Adrenal gland (tissue), 5 donors: ENCODE results near the gene TBC1D1.

Experiments
- CTCF ChIP-seq, 6 experiments: fragments of 450-650 bp in 4 of 6; fragments of 200-600 bp in 2 of 6; sonication (generic) in 1 of 6; IDR thresholded peaks; 1 replicate in 5 of 6; 2 replicates in 1 of 6; pipeline versions ENCODE4 v1.5.1 to v1.8.0; 2016 to 2021; ENCODE audit warnings: antibody characterized with exemption in 6 of 6, mild to moderate bottlenecking in 2 of 6, moderate library complexity in 1 of 6
- POLR2A ChIP-seq, 2 donors: fragments of 450-650 bp; IDR thresholded peaks; one replicate each; pipeline ENCODE4 v1.6.1; 2017; ENCODE audit warnings: antibody characterized with exemption in 2 of 2, mild to moderate bottlenecking in 2 of 2, moderate library complexity in 1 of 2
- donor health status: DM: no; HTN: no; CAD: no.

- TF ChIP-seq POLR2A (IDR thresholded peaks at IDR 0.05) (no peak), CTCF (IDR thresholded peaks at IDR 0.05) (no peak)
Observed at GRCh38 chr4:37876156-37876555, 14.7 kb upstream of the TBC1D1 start.
